ENCODE data around the gene URGCP.
"Not testable (repeated sequence)": the region's sequence is repeated elsewhere in the genome, so short reads cannot be mapped to it uniquely, and the experiment has no call there.

GRCh38 chr7:43898571-43898970 is 7.8 kb downstream of the URGCP start:
- TF ChIP-seq EZH2 (IDR thresholded peaks at IDR 0.05; ENCODE audit: low read length, missing control alignments); CTCF (conservative IDR thresholded peaks at IDR 0.05 in 1 of 2, IDR thresholded peaks at IDR 0.05 in 1 of 2; ENCODE audit: low read depth in 1 of 2, low read length in 2 of 2): not testable (repeated sequence)
